ENCODE measurements around the gene ITGAV.

ITGAV gene

GRCh38 chr2:186716004-186716403 lies 126.1 kb downstream of the ITGAV start:
- TF ChIP-seq POLR2AphosphoS5 (IDR thresholded peaks at IDR 0.05; ENCODE audit: low read depth, low read length) (no peak), SIN3A (IDR thresholded peaks at IDR 0.05; ENCODE audit: borderline replicate concordance, insufficient read depth, low read length) (no peak), TAF1 (IDR thresholded peaks at IDR 0.05; ENCODE audit: borderline replicate concordance, insufficient read depth, low read length) (no peak), FOXP2 (optimal IDR thresholded peaks at IDR 0.05; ENCODE audit: borderline replicate concordance, extremely low read depth, extremely low read length, insufficient read depth) (no peak), REST (IDR thresholded peaks at IDR 0.05; ENCODE audit: insufficient read depth in 1 of 2, low read depth in 2 of 2, low read length in 2 of 2) (no peak)

GRCh38 chr2:186716899-186717298 lies 127.0 kb downstream of the ITGAV start:
- no peak for TF ChIP-seq TAF1 (IDR thresholded peaks at IDR 0.05; ENCODE audit: borderline replicate concordance, insufficient read depth, low read length)

GRCh38 chr2:186717320-186718007 lies 127.6 kb downstream of the ITGAV start:
- no peak for TF ChIP-seq SIN3A (IDR thresholded peaks at IDR 0.05; ENCODE audit: borderline replicate concordance, insufficient read depth, low read length)
- no peak for TF ChIP-seq REST (IDR thresholded peaks at IDR 0.05; ENCODE audit: insufficient read depth in 1 of 2, low read depth in 2 of 2, low read length in 2 of 2)
- TF ChIP-seq TAF1 (IDR thresholded peaks at IDR 0.05; ENCODE audit: borderline replicate concordance, insufficient read depth, low read length), result no peak
- TF ChIP-seq POLR2AphosphoS5 (IDR thresholded peaks at IDR 0.05; ENCODE audit: low read depth, low read length), result no peak
- TF ChIP-seq FOXP2 (optimal IDR thresholded peaks at IDR 0.05; ENCODE audit: borderline replicate concordance, extremely low read depth, extremely low read length, insufficient read depth), result no peak

GRCh38 chr2:186718122-186718521 lies 128.3 kb downstream of the ITGAV start:
- TF ChIP-seq SIN3A (IDR thresholded peaks at IDR 0.05; ENCODE audit: borderline replicate concordance, insufficient read depth, low read length), result no peak
- TF ChIP-seq REST (IDR thresholded peaks at IDR 0.05; ENCODE audit: insufficient read depth in 1 of 2, low read depth in 2 of 2, low read length in 2 of 2), result no peak
- no peak for TF ChIP-seq POLR2AphosphoS5 (IDR thresholded peaks at IDR 0.05; ENCODE audit: low read depth, low read length)

DNA sequence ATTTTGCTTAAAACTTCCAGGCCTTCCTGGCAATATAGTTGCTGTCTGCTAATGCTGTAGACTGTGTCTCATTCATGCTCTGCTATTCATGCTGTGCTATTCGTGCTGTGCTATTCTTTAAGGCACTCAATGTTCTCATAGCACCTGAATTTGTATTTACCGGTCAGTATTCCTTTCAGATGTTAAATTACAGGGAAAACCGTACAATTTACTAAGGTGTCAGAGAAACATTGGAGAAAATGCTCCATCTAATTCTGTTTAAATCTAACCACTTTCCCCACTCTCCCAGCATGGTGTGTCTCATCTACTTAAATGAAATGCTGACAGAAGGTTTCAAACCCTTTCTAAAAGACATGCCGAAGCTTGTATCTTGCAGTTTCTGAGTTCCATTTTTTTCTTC lies 129.0 kb downstream of the ITGAV start:
- TF ChIP-seq FOXP2 (optimal IDR thresholded peaks at IDR 0.05; ENCODE audit: borderline replicate concordance, extremely low read depth, extremely low read length, insufficient read depth), result no peak
- no peak for TF ChIP-seq TAF1 (IDR thresholded peaks at IDR 0.05; ENCODE audit: borderline replicate concordance, insufficient read depth, low read length)
- TF ChIP-seq SIN3A (IDR thresholded peaks at IDR 0.05; ENCODE audit: borderline replicate concordance, insufficient read depth, low read length), result no peak
- no peak for TF ChIP-seq POLR2AphosphoS5 (IDR thresholded peaks at IDR 0.05; ENCODE audit: low read depth, low read length)
- TF ChIP-seq REST (IDR thresholded peaks at IDR 0.05; ENCODE audit: insufficient read depth in 1 of 2, low read depth in 2 of 2, low read length in 2 of 2), result no peak

Data from PFSK-1 (cell line).